ENCODE results near the gene MYOF.

GRCh38 chr10:93461109-93461806, 20.9 kb downstream of the MYOF start:
- TF ChIP-seq, protein P1, sequence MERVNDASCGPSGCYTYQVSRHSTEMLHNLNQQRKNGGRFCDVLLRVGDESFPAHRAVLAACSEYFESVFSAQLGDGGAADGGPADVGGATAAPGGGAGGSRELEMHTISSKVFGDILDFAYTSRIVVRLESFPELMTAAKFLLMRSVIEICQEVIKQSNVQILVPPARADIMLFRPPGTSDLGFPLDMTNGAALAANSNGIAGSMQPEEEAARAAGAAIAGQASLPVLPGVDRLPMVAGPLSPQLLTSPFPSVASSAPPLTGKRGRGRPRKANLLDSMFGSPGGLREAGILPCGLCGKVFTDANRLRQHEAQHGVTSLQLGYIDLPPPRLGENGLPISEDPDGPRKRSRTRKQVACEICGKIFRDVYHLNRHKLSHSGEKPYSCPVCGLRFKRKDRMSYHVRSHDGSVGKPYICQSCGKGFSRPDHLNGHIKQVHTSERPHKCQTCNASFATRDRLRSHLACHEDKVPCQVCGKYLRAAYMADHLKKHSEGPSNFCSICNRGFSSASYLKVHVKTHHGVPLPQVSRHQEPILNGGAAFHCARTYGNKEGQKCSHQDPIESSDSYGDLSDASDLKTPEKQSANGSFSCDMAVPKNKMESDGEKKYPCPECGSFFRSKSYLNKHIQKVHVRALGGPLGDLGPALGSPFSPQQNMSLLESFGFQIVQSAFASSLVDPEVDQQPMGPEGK (CRISPR knock-in tag; IDR thresholded peaks at IDR 0.05; ENCODE audit: borderline replicate concordance): no peak
- TF ChIP-seq TCF4 (CRISPR knock-in tag; IDR thresholded peaks at IDR 0.05; ENCODE audit: borderline replicate concordance): no peak
- no peak for TF ChIP-seq ISL1 (CRISPR knock-in tag; IDR thresholded peaks at IDR 0.05)
- no peak for TF ChIP-seq ZFP3 (CRISPR knock-in tag; IDR thresholded peaks at IDR 0.05)
- no peak for TF ChIP-seq ESRRG (CRISPR knock-in tag; IDR thresholded peaks at IDR 0.05)
- TF ChIP-seq CREB5 (CRISPR knock-in tag; IDR thresholded peaks at IDR 0.05; ENCODE audit: low read depth): no peak
- TF ChIP-seq ZC3H10 (CRISPR knock-in tag; IDR thresholded peaks at IDR 0.05): no peak
- no peak for TF ChIP-seq GLIS3 (CRISPR knock-in tag; IDR thresholded peaks at IDR 0.05)

Measured in SK-N-SH treated with all-trans-retinoic acid at 6 μM for 48 hours (cell line).